IPS-11a (cell line): ENCODE measurements around the gene SHANK3.
"Not testable (repeated sequence)": the region's sequence is repeated elsewhere in the genome, so short reads cannot be mapped to it uniquely, and the experiment has no call there.

Source experiments
- H3K4me3 ChIP-seq: one replicate; pipeline ENCODE4 v1.5.1; 2013; ENCODE audit warnings: low read depth, low read length, control low read depth

The SHANK3 gene

GRCh38 chr22:50653256-50653655, 19.4 kb upstream of the SHANK3 start:
- H3K4me3 ChIP-seq, result no peak overlapping the region

GRCh38 chr22:50654664-50655063, 18.0 kb upstream of the SHANK3 start:
- not testable (repeated sequence) for H3K4me3 ChIP-seq

- no peak overlapping the region for H3K4me3 ChIP-seq
Observed at GRCh38 chr22:50656122-50657070, 16.2 kb upstream of the SHANK3 start.

GRCh38 chr22:50657925-50658324, 14.7 kb upstream of the SHANK3 start:
- H3K4me3 ChIP-seq, result no peak overlapping the region

- H3K4me3 ChIP-seq, result not testable (repeated sequence)
Observed at GRCh38 chr22:50659711-50660110, 12.9 kb upstream of the SHANK3 start.

GRCh38 chr22:50660306-50660705, 12.3 kb upstream of the SHANK3 start:
- no peak overlapping the region for H3K4me3 ChIP-seq

- H3K4me3 ChIP-seq, result no peak overlapping the region
Observed at GRCh38 chr22:50665212-50665611, 7.4 kb upstream of the SHANK3 start.

GRCh38 chr22:50665738-50666137, 6.9 kb upstream of the SHANK3 start:
- no peak overlapping the region for H3K4me3 ChIP-seq

- H3K4me3 ChIP-seq, result no peak overlapping the region
Observed at GRCh38 chr22:50670513-50670912, 2.1 kb upstream of the SHANK3 start.

- no peak overlapping the region for H3K4me3 ChIP-seq
Observed at GRCh38 chr22:50670914-50671538, 1.6 kb upstream of the SHANK3 start.

- no peak overlapping the region for H3K4me3 ChIP-seq
Observed at GRCh38 chr22:50671641-50672040, 982 bp upstream of the SHANK3 start.

- no peak overlapping the region for H3K4me3 ChIP-seq
Observed at GRCh38 chr22:50672041-50672440, 582 bp upstream of the SHANK3 start.

- peak overlapping the region; percentile 47 for H3K4me3 ChIP-seq
Observed at GRCh38 chr22:50673231-50674129, 857 bp downstream of the SHANK3 start.

GRCh38 chr22:50674130-50674500, 1.5 kb downstream of the SHANK3 start:
- no peak overlapping the region for H3K4me3 ChIP-seq

- peak overlapping the region; percentile 61 for H3K4me3 ChIP-seq
Observed at GRCh38 chr22:50674606-50675552, 2.3 kb downstream of the SHANK3 start.

- peak overlapping the region; percentile 61 for H3K4me3 ChIP-seq
Observed at GRCh38 chr22:50675553-50676179, 3.0 kb downstream of the SHANK3 start.

- H3K4me3 ChIP-seq, result no peak overlapping the region
Observed at GRCh38 chr22:50676180-50676636, 3.6 kb downstream of the SHANK3 start.

- no peak overlapping the region for H3K4me3 ChIP-seq
Observed at GRCh38 chr22:50676661-50677492, 4.3 kb downstream of the SHANK3 start.
